Activated CD4-positive, CD25-positive, alpha-beta regulatory T cell treated with anti-CD3 and anti-CD28 coated beads, Interleukin-2, amount 50 U/mL, for 16 hours (primary cell): ENCODE results near the gene LSS.

Experiments used
- DNase-seq: peaks from one replicate; pipeline ENCODE4 v3.0.0-alpha.2; 2020; ENCODE audit warnings: low read depth, low spot score

LSS gene

DNA sequence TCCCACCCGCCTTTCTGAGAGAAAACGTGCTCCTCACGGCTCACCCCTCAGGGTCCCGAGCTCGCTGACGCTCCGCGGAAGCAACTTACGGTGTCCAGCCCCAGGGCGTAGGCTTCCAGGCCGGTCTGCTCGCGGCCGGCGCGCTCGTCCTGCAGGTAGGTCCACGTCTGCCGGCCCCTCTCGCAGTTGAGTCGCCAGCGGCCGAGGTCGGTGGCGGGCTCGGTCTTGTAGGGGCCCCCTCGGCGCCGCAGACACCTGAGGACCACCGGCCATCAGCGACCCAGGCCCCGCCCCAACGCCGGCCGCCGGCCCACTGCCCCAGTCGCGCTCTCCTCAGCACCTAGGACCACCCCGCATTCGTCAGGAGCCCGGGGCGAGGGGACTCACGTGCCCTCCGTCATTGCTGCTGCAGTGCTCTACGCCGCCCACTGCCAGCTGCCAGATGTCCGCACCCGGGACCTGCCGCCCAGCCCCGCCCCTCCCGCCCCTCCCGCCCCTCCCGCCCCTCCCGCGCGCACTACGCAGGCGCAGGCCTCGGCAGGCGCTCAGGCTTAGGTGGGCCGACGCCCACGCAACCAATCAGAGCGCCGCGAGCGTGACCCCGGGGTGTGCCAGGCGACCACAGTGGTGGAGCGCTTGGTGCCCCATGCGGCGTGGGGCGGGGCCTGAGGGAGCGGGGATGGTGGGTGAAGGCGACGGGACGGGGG lies at the start of gene LSS:
LSS (minus strand) TSS at position 430 of the 707 bp plus-strand sequence; CDS start at position 401, 29 bp downstream.
- peak; percentile 98 for DNase-seq

GRCh38 chr21:46274797-46275390 lies 46.3 kb upstream of the LSS start:
- no peak for DNase-seq

DNA sequence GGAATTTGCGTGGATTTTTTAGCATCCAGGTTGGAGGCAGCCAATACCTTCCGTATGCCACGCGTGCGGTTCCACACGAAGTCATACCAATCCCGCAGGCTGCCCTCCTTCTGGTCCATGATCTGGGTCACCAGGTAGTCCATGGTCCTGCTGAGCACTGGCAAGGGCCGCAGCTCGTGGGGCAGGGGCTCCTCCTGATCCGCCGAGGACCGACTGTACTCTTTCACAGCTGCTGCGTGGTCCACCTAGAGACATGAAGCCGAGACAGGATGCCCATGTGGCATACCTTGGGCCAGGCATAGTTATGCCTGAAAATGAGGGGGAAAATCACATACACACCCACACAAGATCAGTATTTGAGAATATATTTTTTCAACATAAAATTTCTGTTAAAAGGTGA lies 44.8 kb upstream of the LSS start:
- DNase-seq = no peak

DNA sequence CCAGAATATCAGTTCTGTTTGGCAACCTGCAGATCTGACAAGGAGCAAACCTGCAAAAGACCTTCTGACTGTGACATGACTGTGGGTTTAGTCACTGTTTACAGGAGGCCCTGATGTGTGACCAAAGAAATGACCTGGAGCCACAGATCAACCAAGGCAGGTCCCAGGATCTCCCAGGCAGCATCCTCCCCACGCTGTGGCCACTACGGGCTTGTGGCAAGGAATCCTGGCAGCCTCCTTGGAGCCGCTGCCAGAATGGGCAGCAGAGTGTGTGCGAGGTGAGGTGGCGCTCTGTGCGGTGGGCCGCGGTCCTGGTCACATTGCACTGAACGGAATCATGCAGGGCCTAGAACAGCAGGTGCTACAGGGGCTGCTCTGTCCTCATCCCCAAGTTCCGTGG lies 40.9 kb upstream of the LSS start:
- no peak for DNase-seq

DNA sequence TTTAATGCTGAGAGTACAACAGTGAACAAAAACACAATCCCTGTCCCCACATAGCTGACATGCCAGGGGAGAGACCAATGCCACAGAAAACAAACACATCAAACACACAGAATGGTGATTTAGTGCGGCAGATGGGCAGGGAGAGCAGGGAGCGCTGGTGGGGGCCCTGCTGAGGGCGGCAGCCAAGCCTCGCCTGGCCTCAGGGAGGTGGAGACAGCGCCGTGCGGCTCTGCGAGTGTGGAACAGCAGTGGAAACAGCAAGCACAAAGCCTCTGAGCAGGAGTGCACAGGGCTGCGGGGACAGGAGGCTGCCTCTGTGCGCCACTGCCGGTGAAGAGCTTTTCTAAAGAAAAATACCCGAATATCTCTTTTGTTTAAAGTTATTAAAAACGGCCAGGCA lies 39.8 kb upstream of the LSS start:
- DNase-seq = no peak

GRCh38 chr21:46266946-46267345 lies 38.4 kb upstream of the LSS start:
- no peak for DNase-seq

DNA sequence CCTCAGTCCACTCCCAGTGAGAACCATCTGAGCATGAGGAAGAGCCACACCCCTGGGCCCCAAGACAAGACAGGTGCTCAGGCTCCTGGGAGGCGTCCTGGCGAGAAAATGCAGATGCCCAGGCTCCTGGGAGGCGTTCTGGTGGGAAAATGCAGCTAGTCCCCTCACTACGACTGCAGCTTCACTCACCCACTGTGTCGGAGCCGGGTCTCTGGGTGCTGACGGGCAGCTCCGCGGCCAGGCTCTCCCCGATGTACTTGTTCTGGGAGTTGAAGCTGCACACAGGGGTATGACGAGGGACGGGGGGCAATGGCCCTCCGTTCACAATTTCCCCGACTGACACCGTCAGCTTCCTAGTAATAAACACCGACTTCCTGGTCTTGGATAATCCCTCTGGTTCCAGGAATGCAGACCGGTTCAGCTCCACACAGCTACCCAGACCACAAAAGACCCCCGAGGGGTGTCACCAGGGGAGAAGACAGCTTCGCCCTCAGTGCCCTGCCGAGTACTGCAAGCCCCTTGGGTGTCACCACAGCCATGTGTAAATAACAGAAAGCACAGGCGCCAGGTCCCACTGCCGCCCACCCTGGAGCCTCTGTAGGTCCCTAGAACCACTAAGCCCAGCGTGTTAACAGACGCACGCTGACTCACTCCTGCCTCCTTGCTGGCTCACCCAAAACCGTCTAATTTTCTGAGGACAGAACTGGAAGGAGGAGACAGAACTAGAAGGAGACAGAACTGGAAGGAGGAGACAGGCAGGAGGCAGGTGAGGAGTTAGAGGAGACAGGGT lies 37.4 kb upstream of the LSS start:
- DNase-seq = no peak

- no peak for DNase-seq
These were observed 36.1 kb upstream of the LSS start for GRCh38 chr21:46264690-46265144.

GRCh38 chr21:46264046-46264689 lies 35.6 kb upstream of the LSS start:
- DNase-seq = no peak

GRCh38 chr21:46256501-46256994 lies 28.0 kb upstream of the LSS start:
- no peak for DNase-seq

DNA sequence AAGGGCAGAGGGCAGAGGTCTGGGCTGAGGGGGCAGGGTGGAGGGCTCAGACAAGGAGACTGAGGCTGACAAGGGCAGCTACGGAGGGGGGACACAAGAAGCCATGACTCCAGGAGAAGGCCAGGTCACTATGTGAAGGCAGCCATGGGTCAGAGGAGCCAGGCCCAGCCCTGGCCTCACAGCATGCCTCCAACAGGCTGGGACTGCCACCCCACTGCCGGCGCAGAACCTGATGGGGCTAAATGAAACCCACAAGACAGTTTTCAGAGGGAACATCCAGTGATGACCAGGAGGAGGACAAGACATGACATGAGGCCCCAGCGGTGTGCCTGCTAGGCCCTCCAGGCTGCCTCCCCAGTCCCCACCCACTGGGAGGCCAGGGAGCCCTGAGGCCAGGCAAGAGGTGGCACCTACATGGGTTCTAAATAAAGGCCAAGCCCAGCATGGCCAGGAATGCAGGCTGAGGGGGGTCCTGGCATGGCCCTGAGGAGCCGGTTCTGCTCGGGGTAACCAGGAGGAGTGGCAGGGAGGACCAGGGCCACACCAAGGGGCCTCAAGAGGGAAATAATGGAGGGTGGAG lies 27.3 kb upstream of the LSS start:
- no peak for DNase-seq

- no peak for DNase-seq
These were observed 26.6 kb upstream of the LSS start for GRCh38 chr21:46255166-46255565.

- DNase-seq = no peak
These were observed 25.8 kb upstream of the LSS start for GRCh38 chr21:46254208-46254975.

DNA sequence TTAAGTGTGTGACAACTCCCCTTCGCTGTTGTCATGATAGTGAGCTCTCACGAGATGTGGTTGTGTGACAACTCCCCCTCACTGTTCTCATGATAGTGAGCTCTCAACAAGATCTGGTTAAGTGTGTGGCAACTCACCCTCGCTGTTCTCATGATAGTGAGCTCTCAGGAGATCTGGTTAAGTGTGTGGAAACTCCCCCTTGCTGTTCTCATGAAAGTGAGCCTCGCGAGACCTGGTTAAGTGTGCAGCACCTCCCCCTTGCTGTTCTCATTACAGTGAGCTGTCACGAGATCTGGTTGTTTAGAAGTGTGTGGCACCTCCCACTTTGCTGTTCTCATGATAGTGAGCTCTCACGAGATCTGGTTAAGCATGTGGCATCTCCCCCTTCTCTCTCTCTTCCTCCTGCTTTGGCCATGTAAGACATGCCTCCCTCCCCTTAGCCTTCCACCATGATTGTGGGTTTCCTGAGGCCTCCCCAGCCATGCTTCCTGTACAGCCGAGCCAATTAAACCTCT lies 25.1 kb upstream of the LSS start:
- DNase-seq = peak; percentile 26

- DNase-seq = no peak
These were observed 24.3 kb upstream of the LSS start for GRCh38 chr21:46252840-46253239.

DNA sequence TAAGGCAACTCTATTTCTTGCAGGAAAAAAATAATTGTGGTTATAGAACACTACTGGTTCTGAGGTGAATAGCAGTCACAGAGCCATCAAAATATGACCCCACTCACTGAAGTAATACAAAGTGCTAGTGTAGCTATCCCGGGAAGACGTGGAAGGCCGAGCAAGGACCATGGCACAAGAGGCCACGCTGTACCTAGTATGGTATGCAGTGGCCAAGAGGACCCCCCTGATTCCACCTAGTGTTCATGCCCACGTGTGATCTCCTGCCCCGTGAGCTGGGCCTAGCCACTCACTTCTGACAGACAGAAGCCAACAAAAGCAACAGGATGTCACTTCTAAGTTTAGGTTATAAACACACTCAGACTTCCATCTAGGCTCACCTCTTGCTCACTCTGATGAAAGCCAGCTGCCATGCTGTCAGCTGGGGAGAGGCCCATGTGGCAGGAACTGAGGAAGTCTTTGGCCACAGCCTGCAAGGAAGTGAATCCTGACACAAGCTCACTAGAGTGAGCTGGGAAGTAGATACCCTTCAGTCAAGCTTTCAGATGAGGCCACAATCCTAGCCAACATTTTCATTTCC lies 21.7 kb upstream of the LSS start:
- DNase-seq = no peak

- DNase-seq = no peak
These were observed 20.3 kb upstream of the LSS start for GRCh38 chr21:46248827-46249226.

GRCh38 chr21:46248422-46248782 lies 19.8 kb upstream of the LSS start:
- DNase-seq = no peak

GRCh38 chr21:46247699-46248421 lies 19.3 kb upstream of the LSS start:
- DNase-seq = no peak

- DNase-seq = no peak
These were observed 17.8 kb upstream of the LSS start for GRCh38 chr21:46246345-46246744.
